Measurements from ENCODE around the gene RNF135.

The RNF135 gene

DNA sequence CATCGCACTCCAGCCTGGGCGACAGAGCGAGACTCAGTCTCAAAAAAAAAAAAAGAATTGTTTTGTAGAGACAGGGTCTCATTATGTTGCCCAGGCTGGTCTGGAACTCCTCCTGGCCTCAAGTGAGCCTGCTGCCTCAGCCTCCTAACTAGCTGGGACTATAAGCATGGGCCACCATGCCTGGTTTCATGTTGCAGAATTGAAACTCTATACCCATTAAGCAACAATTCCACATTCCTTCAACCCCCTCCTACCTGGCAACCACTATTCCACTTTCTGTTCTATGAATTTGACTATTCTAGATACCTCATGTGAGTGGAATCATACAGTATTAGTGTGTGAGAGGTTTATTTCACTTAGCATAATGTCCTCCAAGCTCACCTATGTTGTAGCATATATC, 24.5 kb downstream of the RNF135 start:
- H3K4me3 ChIP-seq (ENCODE audit: low read depth, low read length): no peak overlapping the region
- TF ChIP-seq, protein P1, sequence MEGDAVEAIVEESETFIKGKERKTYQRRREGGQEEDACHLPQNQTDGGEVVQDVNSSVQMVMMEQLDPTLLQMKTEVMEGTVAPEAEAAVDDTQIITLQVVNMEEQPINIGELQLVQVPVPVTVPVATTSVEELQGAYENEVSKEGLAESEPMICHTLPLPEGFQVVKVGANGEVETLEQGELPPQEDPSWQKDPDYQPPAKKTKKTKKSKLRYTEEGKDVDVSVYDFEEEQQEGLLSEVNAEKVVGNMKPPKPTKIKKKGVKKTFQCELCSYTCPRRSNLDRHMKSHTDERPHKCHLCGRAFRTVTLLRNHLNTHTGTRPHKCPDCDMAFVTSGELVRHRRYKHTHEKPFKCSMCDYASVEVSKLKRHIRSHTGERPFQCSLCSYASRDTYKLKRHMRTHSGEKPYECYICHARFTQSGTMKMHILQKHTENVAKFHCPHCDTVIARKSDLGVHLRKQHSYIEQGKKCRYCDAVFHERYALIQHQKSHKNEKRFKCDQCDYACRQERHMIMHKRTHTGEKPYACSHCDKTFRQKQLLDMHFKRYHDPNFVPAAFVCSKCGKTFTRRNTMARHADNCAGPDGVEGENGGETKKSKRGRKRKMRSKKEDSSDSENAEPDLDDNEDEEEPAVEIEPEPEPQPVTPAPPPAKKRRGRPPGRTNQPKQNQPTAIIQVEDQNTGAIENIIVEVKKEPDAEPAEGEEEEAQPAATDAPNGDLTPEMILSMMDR (conservative IDR thresholded peaks at IDR 0.05; ENCODE audit: low read depth, low read length): no peak
- peak; percentile 60 for DNase-seq (ENCODE audit: low read depth)

DNA sequence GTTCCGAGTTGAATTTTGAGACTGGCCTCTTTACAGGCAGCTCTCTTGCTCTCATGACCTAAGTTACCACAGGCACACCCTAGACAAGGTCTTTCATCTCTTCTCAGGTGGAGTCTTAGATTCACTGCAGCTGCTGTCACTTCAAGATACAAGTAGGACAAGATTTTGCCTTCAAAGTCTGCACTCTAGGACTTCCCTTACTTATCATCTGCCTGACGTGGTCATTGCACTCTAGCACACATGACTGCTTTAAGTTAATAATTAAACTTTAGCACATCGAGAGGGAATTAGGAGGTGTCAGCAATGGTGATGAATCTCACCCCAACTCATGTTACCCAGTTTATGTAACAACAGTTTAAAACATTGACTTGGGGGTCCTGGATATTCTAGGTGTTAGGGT, 25.6 kb downstream of the RNF135 start:
- no peak for DNase-seq (ENCODE audit: low read depth)
- no peak overlapping the region for H3K4me3 ChIP-seq (ENCODE audit: low read depth, low read length)
- TF ChIP-seq, protein P1 (conservative IDR thresholded peaks at IDR 0.05; ENCODE audit: low read depth, low read length): no peak

DNA sequence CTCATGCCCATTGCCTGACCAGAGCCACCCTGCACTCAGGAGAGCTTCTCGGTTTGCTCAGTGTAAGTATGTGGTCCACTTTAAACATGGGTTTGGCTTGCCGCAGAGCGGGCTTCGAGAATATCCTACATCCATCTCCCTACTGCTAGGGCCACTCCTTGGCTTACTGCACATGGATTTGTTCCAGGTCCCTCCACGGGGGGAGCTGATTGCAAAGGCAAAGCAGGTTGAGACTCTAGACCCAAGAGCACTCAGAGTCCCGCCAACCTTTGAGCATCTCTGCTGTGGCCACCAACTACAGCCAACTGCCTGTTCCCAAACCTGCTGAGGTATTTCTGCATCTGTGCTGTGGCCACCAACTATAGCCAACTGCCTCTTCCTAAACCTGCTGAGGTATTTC, 26.4 kb downstream of the RNF135 start:
- H3K4me3 ChIP-seq (ENCODE audit: low read depth, low read length): no peak overlapping the region
- TF ChIP-seq, protein P1 (conservative IDR thresholded peaks at IDR 0.05; ENCODE audit: low read depth, low read length): no peak
- no peak for DNase-seq (ENCODE audit: low read depth)

DNA sequence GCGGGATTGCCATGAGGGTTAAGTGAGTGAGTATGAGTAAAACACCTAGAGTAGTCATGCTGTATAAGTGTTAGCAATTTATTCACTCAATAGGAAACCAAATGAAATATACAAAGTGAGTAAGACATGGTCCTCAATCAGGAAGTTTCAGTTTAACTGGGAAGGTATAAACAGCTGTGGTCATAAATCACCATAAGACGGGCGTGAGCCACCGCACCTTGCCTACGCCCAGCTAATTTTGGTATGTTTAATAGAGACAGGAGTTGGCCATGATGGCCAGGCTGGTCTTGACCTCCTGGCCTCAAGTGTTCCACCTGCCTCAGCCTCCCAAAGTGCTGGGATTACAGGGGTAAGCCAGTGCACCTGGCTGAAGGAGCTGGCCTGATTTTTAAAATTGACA, 27.0 kb downstream of the RNF135 start:
- no peak overlapping the region for H3K4me3 ChIP-seq (ENCODE audit: low read depth, low read length)
- DNase-seq (ENCODE audit: low read depth): no peak
- TF ChIP-seq, protein P1 (conservative IDR thresholded peaks at IDR 0.05; ENCODE audit: low read depth, low read length): no peak

DNA sequence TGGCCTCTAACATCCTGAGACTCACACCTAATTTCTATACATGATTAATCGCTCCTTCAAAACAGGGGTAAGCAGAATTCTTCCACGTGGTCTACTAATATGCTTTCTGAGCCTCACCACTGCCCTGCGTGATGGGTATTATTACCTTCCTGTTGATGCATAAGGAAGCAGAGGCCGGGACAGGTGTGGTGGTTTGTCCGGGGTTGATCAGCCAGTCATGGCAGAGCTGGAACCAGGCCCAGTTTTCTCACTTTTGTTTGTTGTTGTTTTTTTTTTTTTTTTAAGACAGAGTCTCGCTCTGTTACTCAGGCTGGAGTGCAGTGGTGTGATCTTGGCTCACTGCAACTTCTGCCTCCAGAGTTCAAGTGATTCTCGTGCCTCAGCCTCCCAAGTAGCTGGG, 31.2 kb downstream of the RNF135 start:
- no peak overlapping the region for H3K4me3 ChIP-seq (ENCODE audit: low read depth, low read length)
- no peak for DNase-seq (ENCODE audit: low read depth)
- TF ChIP-seq, protein P1 (conservative IDR thresholded peaks at IDR 0.05; ENCODE audit: low read depth, low read length): no peak

DNA sequence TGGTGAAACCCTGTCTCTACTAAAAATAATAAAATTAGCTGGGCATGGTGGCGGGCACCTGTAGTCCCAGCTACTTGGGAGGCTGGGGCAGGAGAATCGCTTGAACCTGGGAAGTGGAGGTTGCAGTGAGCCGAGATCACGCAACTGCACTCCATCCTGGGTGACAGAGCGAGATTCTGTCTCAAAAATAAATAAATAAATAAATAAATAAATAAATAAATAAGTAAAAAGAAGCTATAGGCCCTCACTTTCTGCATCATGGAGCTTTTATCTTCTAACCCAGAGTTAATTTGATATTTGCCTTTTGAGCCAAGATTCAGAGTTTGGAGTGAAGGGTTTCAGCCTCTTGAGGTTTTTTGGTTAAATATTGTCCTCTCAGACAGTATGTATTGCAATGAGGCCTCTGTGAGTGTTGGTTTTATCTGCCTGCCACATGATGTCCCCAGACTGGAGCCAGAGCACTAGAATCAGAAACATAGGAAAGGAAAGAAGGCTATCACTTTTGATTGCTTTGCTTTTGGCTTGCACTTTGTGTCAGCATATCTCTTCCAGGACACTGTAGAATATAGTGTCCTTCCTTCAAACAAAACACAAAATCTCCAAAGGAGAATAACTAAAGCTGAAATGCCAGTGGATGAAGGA, 32.5 kb downstream of the RNF135 start:
- TF ChIP-seq, protein P1 (conservative IDR thresholded peaks at IDR 0.05; ENCODE audit: low read depth, low read length): no peak
- no peak for DNase-seq (ENCODE audit: low read depth)
- H3K4me3 ChIP-seq (ENCODE audit: low read depth, low read length): no peak overlapping the region

DNA sequence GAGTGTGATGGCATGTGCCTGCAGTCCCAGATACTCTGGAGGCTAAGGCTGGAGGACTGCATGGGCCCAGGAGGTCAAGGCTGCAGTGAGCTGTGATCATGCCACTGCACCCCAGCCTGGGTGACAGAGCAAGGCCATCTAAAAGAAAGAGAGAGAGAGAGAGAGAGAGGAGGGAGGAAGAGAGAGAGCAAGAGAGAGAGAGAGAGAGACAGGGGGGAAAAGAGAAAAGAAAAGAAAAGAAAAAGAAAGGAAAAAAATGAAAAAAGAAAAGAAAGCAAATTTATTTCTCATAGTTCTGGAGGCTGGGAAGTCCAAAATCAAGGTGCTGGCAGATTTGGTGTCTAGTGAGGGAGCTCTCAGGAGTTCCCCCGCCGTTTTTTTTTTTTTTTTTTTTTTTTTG, 33.3 kb downstream of the RNF135 start:
- TF ChIP-seq, protein P1 (conservative IDR thresholded peaks at IDR 0.05; ENCODE audit: low read depth, low read length): no peak
- no peak for DNase-seq (ENCODE audit: low read depth)
- no peak overlapping the region for H3K4me3 ChIP-seq (ENCODE audit: low read depth, low read length)
